HEK293 (cell line): Measurements from ENCODE around the gene GRIN2A.

Experiments used
- CTCF ChIA-PET: fragments of 350-600 bp; formaldehyde crosslinking; extraction: SDS; loops from one replicate; lab custom pipeline; 2021; ENCODE audit warnings: antibody characterized with exemption; lab: Yijun Ruan, JAX
- POLR2A ChIA-PET: fragments of 300-600 bp; formaldehyde crosslinking; extraction: SDS; loops from one replicate; lab custom pipeline; 2020; ENCODE audit warnings: antibody characterized with exemption, inconsistent platforms; lab: Yijun Ruan, JAX
- H3K27ac ChIP-seq: fragments of 200-500 bp; sonication (Bioruptor generic); 2 replicates; pipeline ENCODE4 v1.5.1; 2014; ENCODE audit warnings: low read depth, low read length, control low read depth, inconsistent platforms; ENCODE audit errors: extremely low read depth
- H3K36me3 ChIP-seq, 2 experiments: fragments of 200-500 bp in 1 of 2; sonication (Bioruptor generic) in 1 of 2; 1 replicate in 1 of 2; 2 replicates in 1 of 2; pipeline ENCODE4 v1.5.1; 2014 to 2017; ENCODE audit warnings: inconsistent platforms in 2 of 2, low read length in 2 of 2; ENCODE audit not compliant: control insufficient read depth in 2 of 2, insufficient read depth in 1 of 2
- H3K4me1 ChIP-seq: fragments of 200-500 bp; sonication (Bioruptor generic); 2 replicates; pipeline ENCODE4 v1.5.1; 2014; ENCODE audit warnings: mild to moderate bottlenecking, low read length, inconsistent platforms; ENCODE audit not compliant: control insufficient read depth, insufficient read depth
- H3K4me3 ChIP-seq: 2 replicates; pipeline ENCODE4 v1.5.1; 2011; ENCODE audit warnings: low read depth, mild to moderate bottlenecking, control low read depth, low read length, moderate library complexity
- H3K9me3 ChIP-seq: fragments of 200-500 bp; sonication (Bioruptor generic); 2 replicates; pipeline ENCODE4 v1.5.1; 2014; ENCODE audit warnings: low read depth, low read length, inconsistent platforms; ENCODE audit not compliant: control insufficient read depth, insufficient read depth
- CTCF ChIP-seq: fragments of 450-650 bp; formaldehyde crosslinking; IDR thresholded peaks from 2 replicates; pipeline ENCODE4 v1.5.1; 2016; ENCODE audit warnings: missing biosample characterization, missing genetic modification characterization
- GFI1B ChIP-seq: fragments of 450-650 bp; formaldehyde crosslinking; IDR thresholded peaks from 2 replicates; pipeline ENCODE4 v1.5.1; 2016; ENCODE audit warnings: missing biosample characterization, missing genetic modification characterization
- KLF1 ChIP-seq: fragments of 450-650 bp; formaldehyde crosslinking; IDR thresholded peaks from 2 replicates; pipeline ENCODE4 v1.5.1; 2016; ENCODE audit warnings: missing biosample characterization, missing genetic modification characterization
- PRDM6 ChIP-seq: fragments of 450-650 bp; formaldehyde crosslinking; IDR thresholded peaks from 2 replicates; pipeline ENCODE4 v1.5.1; 2017; ENCODE audit warnings: missing biosample characterization, missing genetic modification characterization
- REPIN1 ChIP-seq: fragments of 450-650 bp; formaldehyde crosslinking; IDR thresholded peaks from 2 replicates; pipeline ENCODE4 v1.5.1; 2017; ENCODE audit warnings: missing biosample characterization, missing genetic modification characterization, low read depth
- SP2 ChIP-seq: fragments of 450-650 bp; formaldehyde crosslinking; IDR thresholded peaks from 2 replicates; pipeline ENCODE4 v1.5.1; 2016; ENCODE audit warnings: missing biosample characterization, missing genetic modification characterization
- SP3 ChIP-seq: fragments of 450-650 bp; formaldehyde crosslinking; IDR thresholded peaks from 2 replicates; pipeline ENCODE4 v1.5.1; 2016; ENCODE audit warnings: missing biosample characterization, missing genetic modification characterization
- SP7 ChIP-seq: fragments of 450-650 bp; formaldehyde crosslinking; IDR thresholded peaks from 2 replicates; pipeline ENCODE4 v1.5.1; 2016; ENCODE audit warnings: missing biosample characterization, missing genetic modification characterization
- ZBTB49 ChIP-seq: fragments of 450-650 bp; formaldehyde crosslinking; IDR thresholded peaks from 2 replicates; pipeline ENCODE4 v1.5.1; 2016; ENCODE audit warnings: missing biosample characterization, missing genetic modification characterization, low read depth
- ZFP37 ChIP-seq: fragments of 450-650 bp; formaldehyde crosslinking; IDR thresholded peaks from 2 replicates; pipeline ENCODE4 v1.5.1; 2016; ENCODE audit warnings: missing biosample characterization, missing genetic modification characterization
- ZNF157 ChIP-seq: fragments of 450-650 bp; formaldehyde crosslinking; IDR thresholded peaks from 2 replicates; pipeline ENCODE4 v1.5.1; 2016; ENCODE audit warnings: missing biosample characterization, missing genetic modification characterization
- ZNF311 ChIP-seq: fragments of 450-650 bp; formaldehyde crosslinking; IDR thresholded peaks from 2 replicates; pipeline ENCODE4 v1.5.1; 2017; ENCODE audit warnings: missing biosample characterization, missing genetic modification characterization, borderline replicate concordance
- ZNF423 ChIP-seq: fragments of 450-650 bp; formaldehyde crosslinking; IDR thresholded peaks from 2 replicates; pipeline ENCODE4 v1.5.1; 2016; ENCODE audit warnings: missing biosample characterization, missing genetic modification characterization
- ZNF426 ChIP-seq: fragments of 450-650 bp; formaldehyde crosslinking; IDR thresholded peaks from 2 replicates; pipeline ENCODE4 v1.5.1; 2017; ENCODE audit warnings: missing biosample characterization, missing genetic modification characterization, mild to moderate bottlenecking, inconsistent platforms, moderate library complexity
- ZNF48 ChIP-seq: fragments of 450-650 bp; formaldehyde crosslinking; IDR thresholded peaks from 2 replicates; pipeline ENCODE4 v1.5.1; 2016; ENCODE audit warnings: missing biosample characterization, missing genetic modification characterization
- ZNF488 ChIP-seq: fragments of 450-650 bp; formaldehyde crosslinking; IDR thresholded peaks from 2 replicates; pipeline ENCODE4 v1.5.1; 2016; ENCODE audit warnings: missing biosample characterization, missing genetic modification characterization
- ZNF514 ChIP-seq: fragments of 450-650 bp; formaldehyde crosslinking; IDR thresholded peaks from 2 replicates; pipeline ENCODE4 v1.5.1; 2016; ENCODE audit warnings: missing biosample characterization, missing genetic modification characterization
- ZNF548 ChIP-seq: fragments of 450-650 bp; formaldehyde crosslinking; IDR thresholded peaks from 2 replicates; pipeline ENCODE4 v1.5.1; 2016; ENCODE audit warnings: missing biosample characterization, missing genetic modification characterization
- ZNF623 ChIP-seq: fragments of 450-650 bp; formaldehyde crosslinking; IDR thresholded peaks from 2 replicates; pipeline ENCODE4 v1.5.1; 2016; ENCODE audit warnings: missing biosample characterization, missing genetic modification characterization
- ZNF626 ChIP-seq: fragments of 450-650 bp; sonication (Bioruptor Pico); formaldehyde crosslinking; IDR thresholded peaks from 2 replicates; pipeline ENCODE4 v1.5.1; 2018; ENCODE audit warnings: missing biosample characterization, missing genetic modification characterization, inconsistent platforms
- ZNF658 ChIP-seq: fragments of 450-650 bp; formaldehyde crosslinking; IDR thresholded peaks from 2 replicates; pipeline ENCODE4; 2016; ENCODE audit warnings: missing biosample characterization, missing genetic modification characterization
- ZNF747 ChIP-seq: fragments of 450-650 bp; formaldehyde crosslinking; IDR thresholded peaks from 2 replicates; pipeline ENCODE4 v1.5.1; 2016; ENCODE audit warnings: missing biosample characterization, missing genetic modification characterization
- ZNF776 ChIP-seq: fragments of 450-650 bp; formaldehyde crosslinking; IDR thresholded peaks from 2 replicates; pipeline ENCODE4 v1.5.0; 2017; ENCODE audit warnings: missing biosample characterization, missing genetic modification characterization, borderline replicate concordance
- ZNF777 ChIP-seq: fragments of 450-650 bp; formaldehyde crosslinking; IDR thresholded peaks from 2 replicates; pipeline ENCODE4 v1.5.1; 2017; ENCODE audit warnings: missing biosample characterization, missing genetic modification characterization, borderline replicate concordance
- ZNF843 ChIP-seq: fragments of 450-650 bp; formaldehyde crosslinking; IDR thresholded peaks from 2 replicates; pipeline ENCODE4 v1.5.1; 2016; ENCODE audit warnings: missing biosample characterization, missing genetic modification characterization

Gene GRIN2A

GRCh38 chr16:9801651-9802050 is 380.6 kb downstream of the GRIN2A start (continued):
- no peak for TF ChIP-seq ZNF488

- H3K9me3 ChIP-seq: no peaks in the 10 kb centered on the region
- H3K27ac ChIP-seq: no peak overlapping the region
- H3K36me3 ChIP-seq: no peaks in the 10 kb centered on the region
- POLR2A ChIA-PET: no interaction called here
- H3K4me1 ChIP-seq: no peaks in the 10 kb centered on the region
- no peak overlapping the region for H3K4me3 ChIP-seq
- CTCF ChIA-PET: no interaction called here
- TF ChIP-seq REPIN1 (tag by site-specific recombination): no peak
- no peak for TF ChIP-seq ZNF747 (tag by site-specific recombination)
- TF ChIP-seq ZNF423: no peak
- TF ChIP-seq ZNF426 (tag by site-specific recombination): no peak
Observed at GRCh38 chr16:9800186-9800738, 382.0 kb downstream of the GRIN2A start.

- TF ChIP-seq ZNF623 (tag by site-specific recombination) (no peak), ZNF311 (tag by site-specific recombination) (no peak), ZFP37 (tag by site-specific recombination) (no peak), ZNF548 (no peak), KLF1 (tag by site-specific recombination) (no peak), ZNF747 (tag by site-specific recombination) (no peak)
- POLR2A ChIA-PET: no interaction called here
- CTCF ChIA-PET: interaction anchor here (0.6 kb wide), 1 partner anchor 107 kb away, joined by 4 read pairs; no protein-coding TSS in a partner anchor
Observed at GRCh38 chr16:9798952-9799580, 383.2 kb downstream of the GRIN2A start.

GRCh38 chr16:9798474-9798873 is 383.8 kb downstream of the GRIN2A start:
- no peaks in the 10 kb centered on the region for H3K36me3 ChIP-seq
- H3K9me3 ChIP-seq: no peaks in the 10 kb centered on the region
- CTCF ChIA-PET: interaction anchor here (0.6 kb wide), 1 partner anchor 106 kb away, joined by 4 read pairs; no protein-coding TSS in a partner anchor
- H3K4me3 ChIP-seq: no peak overlapping the region
- no peaks in the 10 kb centered on the region for H3K4me1 ChIP-seq
- POLR2A ChIA-PET: no interaction called here
- H3K27ac ChIP-seq: no peak overlapping the region
- no peak for TF ChIP-seq SP2 (tag by site-specific recombination)
- no peak for TF ChIP-seq ZNF776 (tag by site-specific recombination)
- no peak for TF ChIP-seq CTCF (tag by site-specific recombination)
- no peak for TF ChIP-seq ZNF157 (tag by site-specific recombination)
- no peak for TF ChIP-seq ZNF48 (tag by site-specific recombination)
- TF ChIP-seq ZNF843 (tag by site-specific recombination): no peak
- no peak for TF ChIP-seq GFI1B (tag by site-specific recombination)
- TF ChIP-seq ZNF777 (tag by site-specific recombination): no peak
- no peak for TF ChIP-seq SP3 (tag by site-specific recombination)
- no peak for TF ChIP-seq ZBTB49
- TF ChIP-seq ZNF514 (tag by site-specific recombination): no peak
- TF ChIP-seq PRDM6 (tag by site-specific recombination): no peak
- TF ChIP-seq ZNF658 (tag by site-specific recombination): no peak
- TF ChIP-seq ZNF626 (tag by site-specific recombination): no peak
- no peak for TF ChIP-seq SP7 (tag by site-specific recombination)

More at GRCh38 chr16:9798952-9799580, 383.2 kb downstream of the GRIN2A start:
- Histone ChIP-seq H3K4me3 (no peak overlapping the region), H3K9me3 (no peaks in the 10 kb centered on the region), H3K36me3 (no peaks in the 10 kb centered on the region), H3K27ac (no peak overlapping the region), H3K4me1 (no peaks in the 10 kb centered on the region)
